Calu3 (cell line): ENCODE measurements around the gene PRIM2. TPM values are rescaled to one million over a fixed set of nuclear protein-coding genes. Genes with fewer than 3 reads are reported as not detected.
"Not testable (repeated sequence)": the region's sequence is repeated elsewhere in the genome, so short reads cannot be mapped to it uniquely, and the experiment has no call there.

Source experiments
- BruUV-seq: library from RNA; stranded (reverse); fragments of 400-500 nt; replicated peaks from 2 replicates; lab custom pipeline; 2021; lab: Mats Ljungman, UMichigan
- CTCF ChIA-PET: fragments of 300-600 bp; sonication (Branson Sonifier 250); formaldehyde crosslinking; loops from one replicate; lab custom pipeline; 2022; ENCODE audit warnings: antibody characterized with exemption; lab: Charles Lee
- DNase-seq: peaks from one replicate; pipeline ENCODE4 v3.0.0; 2022
- H3K27ac Mint-ChIP-seq: one replicate; pipeline ENCODE4 v1.8.0; 2022; ENCODE audit warnings: mixed read lengths; ENCODE audit not compliant: unreplicated experiment
- H3K27me3 Mint-ChIP-seq: one replicate; pipeline ENCODE4 v1.8.0; 2022; ENCODE audit warnings: mixed read lengths; ENCODE audit not compliant: unreplicated experiment
- H3K36me3 Mint-ChIP-seq: one replicate; pipeline ENCODE4 v1.8.0; 2022; ENCODE audit warnings: mild to moderate bottlenecking, moderate library complexity, mixed read lengths; ENCODE audit not compliant: insufficient read depth, unreplicated experiment
- H3K4me1 Mint-ChIP-seq: one replicate; pipeline ENCODE4 v1.8.0; 2022; ENCODE audit warnings: mild to moderate bottlenecking, low read depth, mixed read lengths; ENCODE audit not compliant: unreplicated experiment
- H3K4me3 Mint-ChIP-seq: one replicate; pipeline ENCODE4 v1.8.0; 2022; ENCODE audit warnings: mild to moderate bottlenecking, low read depth, moderate library complexity, mixed read lengths; ENCODE audit not compliant: unreplicated experiment
- H3K9me3 Mint-ChIP-seq: one replicate; pipeline ENCODE4 v1.8.0; 2022; ENCODE audit warnings: low read depth, mixed read lengths; ENCODE audit not compliant: unreplicated experiment
- intact Hi-C: fragments of 100-400 bp; cut with micrococcal nuclease; formaldehyde crosslinking; loops from one replicate; pipeline ENCODE4 v1.10.0; 2022; ENCODE audit not compliant: unreplicated experiment
- total RNA-seq: library from RNA; stranded (reverse); gene quantifications from 2 replicates; pipeline ENCODE4 v1.2.3, GENCODE V29; 2022

Gene PRIM2
- total RNA-seq, 1 experiment from 2014 or later, result 32.3 TPM

DNA sequence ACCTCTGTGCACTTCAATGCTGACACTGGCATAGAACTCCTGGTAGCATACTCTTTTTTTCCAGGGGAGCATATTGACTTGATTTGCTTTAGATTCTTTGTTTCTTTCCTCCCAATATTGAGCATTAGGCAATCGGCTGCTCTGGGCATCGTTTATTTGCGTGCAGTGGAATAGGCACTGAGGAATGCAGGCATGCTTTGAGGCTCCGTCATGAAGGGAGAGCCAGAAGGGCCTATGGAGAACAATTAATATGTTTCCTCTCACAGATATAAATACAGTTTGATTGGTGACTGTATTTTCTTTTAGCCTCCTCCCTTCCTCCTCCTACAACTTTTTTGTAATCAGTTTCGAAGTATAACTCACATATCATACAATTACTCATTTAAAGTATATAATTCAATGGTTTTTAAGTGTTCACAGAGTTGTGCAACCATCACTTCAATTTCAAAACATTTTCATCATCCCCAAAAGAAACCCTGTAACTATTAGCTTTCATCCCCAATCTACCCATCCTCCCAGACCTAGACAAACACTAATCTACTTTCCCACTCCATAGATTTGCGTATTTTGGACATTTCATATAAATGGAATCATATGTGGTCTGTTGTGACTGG is 157.5 kb downstream of the PRIM2 start:
- BruUV-seq, intact Hi-C loops, H3K27ac Mint-ChIP-seq, H3K9me3 Mint-ChIP-seq, DNase-seq, H3K27me3 Mint-ChIP-seq, CTCF ChIA-PET, H3K4me3 Mint-ChIP-seq, H3K36me3 Mint-ChIP-seq, H3K4me1 Mint-ChIP-seq: not testable (repeated sequence)

DNA sequence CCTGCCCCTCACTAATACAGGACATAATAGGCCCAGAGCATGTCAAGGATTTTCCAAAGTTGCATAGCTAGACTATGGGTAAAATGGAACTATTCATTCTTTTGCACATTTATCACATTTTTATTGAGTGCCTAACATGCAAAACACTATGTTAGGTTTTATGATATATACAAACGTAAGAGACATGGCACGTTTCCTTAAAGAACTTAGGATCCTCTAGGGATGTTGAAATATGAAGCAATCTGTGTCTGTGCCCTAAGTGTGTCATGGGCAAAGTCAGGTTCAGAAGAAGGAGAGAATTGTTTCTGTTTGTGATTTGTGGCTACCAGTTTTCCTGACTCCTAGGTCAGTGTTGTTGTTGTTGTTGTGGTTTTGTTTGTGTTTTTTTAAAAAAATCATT is 158.2 kb downstream of the PRIM2 start:
- H3K27me3 Mint-ChIP-seq, DNase-seq, BruUV-seq, H3K9me3 Mint-ChIP-seq, intact Hi-C loops, H3K4me3 Mint-ChIP-seq, H3K27ac Mint-ChIP-seq, H3K4me1 Mint-ChIP-seq, CTCF ChIA-PET, H3K36me3 Mint-ChIP-seq: not testable (repeated sequence)

- BruUV-seq, H3K4me3 Mint-ChIP-seq, DNase-seq, H3K36me3 Mint-ChIP-seq, intact Hi-C loops, CTCF ChIA-PET, H3K27me3 Mint-ChIP-seq, H3K9me3 Mint-ChIP-seq, H3K27ac Mint-ChIP-seq, H3K4me1 Mint-ChIP-seq: not testable (repeated sequence)
Measured at GRCh38 chr6:57480194-57480593, 162.8 kb downstream of the PRIM2 start.

DNA sequence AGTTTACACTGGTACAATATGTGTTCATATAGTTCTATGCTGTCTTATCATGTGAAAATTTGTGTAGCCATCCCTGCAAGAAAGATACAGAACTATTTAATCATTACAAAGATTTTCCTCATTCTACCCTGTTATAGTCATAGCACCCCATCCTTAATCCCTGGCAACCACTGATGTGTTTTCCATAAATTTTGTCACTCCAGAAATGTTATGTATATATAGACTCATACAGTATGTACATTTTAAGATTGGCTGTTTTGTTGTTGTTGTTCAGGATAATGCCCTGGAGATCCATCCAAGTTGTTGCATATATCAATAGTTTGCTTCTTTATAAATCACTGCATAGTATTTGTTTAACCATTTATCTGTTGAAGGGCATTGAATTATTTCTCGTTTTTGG is 163.7 kb downstream of the PRIM2 start:
- DNase-seq, H3K27ac Mint-ChIP-seq, CTCF ChIA-PET, H3K27me3 Mint-ChIP-seq, H3K9me3 Mint-ChIP-seq, H3K4me3 Mint-ChIP-seq, intact Hi-C loops, BruUV-seq, H3K4me1 Mint-ChIP-seq, H3K36me3 Mint-ChIP-seq: not testable (repeated sequence)

DNA sequence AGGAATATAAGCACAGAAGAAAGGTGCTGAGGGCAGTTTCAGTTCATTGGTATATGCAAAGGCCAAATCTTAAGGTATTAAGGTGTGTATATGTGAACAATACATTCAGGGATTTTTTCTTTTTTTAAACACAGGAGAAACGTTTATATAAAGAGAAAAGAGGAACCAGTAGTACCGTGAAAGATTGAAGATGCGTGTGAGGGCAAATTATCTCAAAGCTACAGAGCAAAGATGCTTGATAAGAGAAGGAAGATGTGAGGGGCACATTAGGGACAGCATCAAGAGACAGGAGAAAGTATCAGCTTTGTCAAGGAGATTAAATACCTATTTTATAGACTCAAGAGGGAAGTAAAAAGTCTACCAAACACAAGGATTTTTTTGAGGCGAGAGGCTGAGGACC is 165.0 kb downstream of the PRIM2 start:
- H3K4me1 Mint-ChIP-seq, BruUV-seq, H3K27ac Mint-ChIP-seq, H3K9me3 Mint-ChIP-seq, H3K27me3 Mint-ChIP-seq, intact Hi-C loops, H3K36me3 Mint-ChIP-seq, H3K4me3 Mint-ChIP-seq, DNase-seq, CTCF ChIA-PET: not testable (repeated sequence)

- H3K27ac Mint-ChIP-seq, H3K36me3 Mint-ChIP-seq, H3K4me1 Mint-ChIP-seq, DNase-seq, H3K27me3 Mint-ChIP-seq, BruUV-seq, intact Hi-C loops, CTCF ChIA-PET, H3K4me3 Mint-ChIP-seq, H3K9me3 Mint-ChIP-seq: not testable (repeated sequence)
Measured at GRCh38 chr6:57486494-57487081, 169.2 kb downstream of the PRIM2 start.

DNA sequence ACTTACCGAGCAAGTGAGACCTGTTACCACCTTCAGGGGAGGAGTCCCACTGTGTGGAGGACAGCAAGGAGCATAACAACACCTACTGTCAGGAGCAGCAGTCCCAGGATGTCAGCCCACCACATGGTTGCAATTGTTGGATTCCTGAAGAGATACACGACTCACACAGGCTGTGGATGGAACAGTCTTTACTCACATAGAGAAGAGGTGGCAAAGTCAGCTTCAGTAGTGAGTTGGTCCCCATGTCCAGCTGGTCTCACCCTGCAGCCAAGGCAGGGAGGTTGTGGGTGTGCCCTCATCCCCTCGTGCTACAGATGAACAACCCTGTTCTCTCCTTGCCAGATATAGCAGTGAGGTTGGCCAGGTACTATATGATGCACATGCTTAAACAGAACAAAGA is 171.1 kb downstream of the PRIM2 start:
- BruUV-seq, intact Hi-C loops, H3K4me1 Mint-ChIP-seq, H3K9me3 Mint-ChIP-seq, DNase-seq, H3K36me3 Mint-ChIP-seq, H3K4me3 Mint-ChIP-seq, H3K27me3 Mint-ChIP-seq, CTCF ChIA-PET, H3K27ac Mint-ChIP-seq: not testable (repeated sequence)

- H3K4me1 Mint-ChIP-seq, BruUV-seq, intact Hi-C loops, DNase-seq, H3K27me3 Mint-ChIP-seq, H3K9me3 Mint-ChIP-seq, CTCF ChIA-PET, H3K36me3 Mint-ChIP-seq, H3K27ac Mint-ChIP-seq, H3K4me3 Mint-ChIP-seq: not testable (repeated sequence)
Measured at GRCh38 chr6:57489887-57490286, 172.5 kb downstream of the PRIM2 start.

DNA sequence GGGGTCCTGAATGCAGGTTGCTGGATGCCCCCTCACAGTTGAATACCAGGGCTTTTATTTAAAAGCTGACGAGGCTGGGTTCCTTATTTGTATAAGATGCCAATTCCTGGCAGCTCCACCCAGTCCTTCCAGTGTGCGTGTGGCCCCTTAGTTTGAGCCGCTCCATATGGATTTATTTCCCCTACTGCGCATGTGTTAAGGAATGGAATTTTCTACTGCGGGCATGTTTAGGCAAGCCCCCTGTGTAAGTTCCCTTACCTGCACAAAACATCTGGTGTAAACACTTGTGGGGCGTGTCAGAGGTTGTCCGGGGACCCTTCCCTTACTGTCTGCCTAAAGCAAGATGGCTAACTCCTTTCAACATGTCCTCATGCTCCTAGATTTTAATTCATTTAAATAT is 174.4 kb downstream of the PRIM2 start:
- H3K9me3 Mint-ChIP-seq, DNase-seq, H3K36me3 Mint-ChIP-seq, H3K27me3 Mint-ChIP-seq, H3K4me1 Mint-ChIP-seq, H3K4me3 Mint-ChIP-seq, BruUV-seq, intact Hi-C loops, CTCF ChIA-PET, H3K27ac Mint-ChIP-seq: not testable (repeated sequence)

GRCh38 chr6:57496251-57496650 is 178.8 kb downstream of the PRIM2 start:
- BruUV-seq, H3K9me3 Mint-ChIP-seq, CTCF ChIA-PET, DNase-seq, H3K27ac Mint-ChIP-seq, H3K27me3 Mint-ChIP-seq, intact Hi-C loops, H3K36me3 Mint-ChIP-seq, H3K4me3 Mint-ChIP-seq: not testable (repeated sequence)
- H3K4me1 Mint-ChIP-seq, result peaks cover 15% of the 10 kb centered on the region
